HG03354 (cell line): Measurements from ENCODE around the gene CFAP251.
"Not testable (repeated sequence)": the region's sequence is repeated elsewhere in the genome, so short reads cannot be mapped to it uniquely, and the experiment has no call there.

Source experiments
- ATAC-seq: cut with Tn5 transposase; IDR thresholded peaks from one replicate; pipeline ENCODE4 v1.9.1; 2021; ENCODE audit warnings: mild to moderate bottlenecking; ENCODE audit not compliant: unreplicated experiment, poor library complexity, severe bottlenecking

CFAP251 gene

DNA sequence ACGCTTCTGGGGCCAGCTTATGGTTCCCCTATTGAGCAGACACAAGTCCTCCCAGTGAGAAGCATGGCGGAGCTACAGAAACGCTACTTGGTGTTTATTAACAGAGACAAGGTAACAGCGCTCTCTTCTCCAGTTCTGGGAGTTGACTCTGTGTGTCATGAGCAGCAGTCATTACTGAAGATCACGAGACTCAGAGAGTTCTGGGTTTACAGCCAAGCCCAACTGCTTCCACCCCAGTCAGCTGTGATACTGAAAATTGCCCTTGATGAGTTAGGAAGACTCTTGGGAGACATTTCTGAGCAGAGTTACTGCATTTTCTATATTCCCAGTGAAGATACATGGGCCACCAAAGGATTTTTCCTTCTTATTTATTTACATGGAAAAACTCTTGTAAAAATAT is 48.6 kb downstream of the CFAP251 start:
- no peak for ATAC-seq

DNA sequence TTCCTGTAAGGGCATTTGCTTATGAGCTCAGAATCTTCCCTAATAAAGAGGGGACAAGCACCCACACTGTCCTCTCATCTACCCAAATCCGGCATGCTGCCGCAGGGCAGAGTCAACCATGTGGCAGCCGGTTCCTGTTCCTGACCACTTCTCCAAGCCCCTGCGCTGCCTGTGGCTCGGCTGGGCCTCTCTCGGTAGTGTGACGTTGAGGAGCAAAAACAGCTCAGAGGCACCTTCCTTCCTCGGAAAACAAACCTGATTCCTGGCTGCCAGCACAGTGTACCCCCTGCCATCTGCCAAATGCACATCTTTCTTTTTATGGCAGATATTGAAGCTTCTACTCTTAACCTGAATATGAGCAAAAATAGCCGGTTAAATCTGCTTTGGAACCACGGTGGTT is 50.5 kb downstream of the CFAP251 start:
- no peak for ATAC-seq

DNA sequence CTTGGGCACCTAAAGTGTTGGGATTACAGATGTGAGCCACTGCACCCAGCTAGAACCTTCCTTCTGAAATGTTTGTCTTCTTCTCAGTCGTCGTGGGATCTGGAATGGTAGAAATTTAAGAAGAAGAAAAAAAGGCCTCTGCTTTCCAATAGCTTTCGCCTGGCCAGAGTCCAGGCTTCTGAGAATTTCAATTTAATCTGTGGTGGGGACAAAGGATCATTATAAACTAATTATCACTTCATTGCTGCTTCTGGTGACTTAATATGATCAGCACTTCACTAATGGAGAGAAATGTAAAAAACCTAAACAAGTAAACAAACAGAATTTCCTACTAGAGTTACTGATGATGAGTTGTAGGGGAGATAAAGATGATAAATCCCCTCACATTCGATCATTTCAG is 51.3 kb downstream of the CFAP251 start:
- no peak for ATAC-seq

DNA sequence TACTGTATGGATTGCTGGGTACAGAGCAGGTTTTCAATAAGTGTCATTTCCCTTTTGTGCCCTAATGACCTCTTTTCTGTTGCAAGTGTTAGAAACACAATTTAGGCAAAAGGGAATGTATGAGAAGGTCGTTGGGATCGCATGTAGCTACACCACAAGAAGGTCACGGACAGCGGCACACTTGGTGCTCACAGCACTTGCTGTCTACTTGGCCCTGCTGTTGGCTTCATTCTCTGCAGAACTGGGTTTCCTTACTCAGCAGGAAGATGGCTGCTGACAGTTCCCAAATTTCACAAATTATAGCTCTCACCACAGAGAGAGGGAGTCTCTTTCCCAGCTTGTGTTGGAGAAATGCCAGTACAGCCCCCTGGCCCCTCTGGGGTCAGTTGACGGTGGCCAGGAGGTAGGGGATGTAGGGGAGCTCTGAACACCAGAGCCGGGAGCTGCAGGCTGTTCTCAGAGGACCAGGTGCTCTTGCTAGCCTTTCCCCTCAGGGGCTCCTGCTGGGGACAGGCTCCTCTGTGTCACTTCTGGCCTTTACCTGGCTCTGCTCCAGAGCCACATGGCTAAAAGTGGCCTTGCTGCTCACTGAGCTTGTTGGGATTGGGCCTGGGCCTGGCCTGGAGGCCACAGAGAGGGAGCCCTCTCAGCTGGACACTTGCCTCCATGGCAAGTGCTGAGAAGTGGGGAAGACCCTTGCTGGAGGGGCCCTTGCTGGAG is 52.3 kb downstream of the CFAP251 start:
- no peak for ATAC-seq

DNA sequence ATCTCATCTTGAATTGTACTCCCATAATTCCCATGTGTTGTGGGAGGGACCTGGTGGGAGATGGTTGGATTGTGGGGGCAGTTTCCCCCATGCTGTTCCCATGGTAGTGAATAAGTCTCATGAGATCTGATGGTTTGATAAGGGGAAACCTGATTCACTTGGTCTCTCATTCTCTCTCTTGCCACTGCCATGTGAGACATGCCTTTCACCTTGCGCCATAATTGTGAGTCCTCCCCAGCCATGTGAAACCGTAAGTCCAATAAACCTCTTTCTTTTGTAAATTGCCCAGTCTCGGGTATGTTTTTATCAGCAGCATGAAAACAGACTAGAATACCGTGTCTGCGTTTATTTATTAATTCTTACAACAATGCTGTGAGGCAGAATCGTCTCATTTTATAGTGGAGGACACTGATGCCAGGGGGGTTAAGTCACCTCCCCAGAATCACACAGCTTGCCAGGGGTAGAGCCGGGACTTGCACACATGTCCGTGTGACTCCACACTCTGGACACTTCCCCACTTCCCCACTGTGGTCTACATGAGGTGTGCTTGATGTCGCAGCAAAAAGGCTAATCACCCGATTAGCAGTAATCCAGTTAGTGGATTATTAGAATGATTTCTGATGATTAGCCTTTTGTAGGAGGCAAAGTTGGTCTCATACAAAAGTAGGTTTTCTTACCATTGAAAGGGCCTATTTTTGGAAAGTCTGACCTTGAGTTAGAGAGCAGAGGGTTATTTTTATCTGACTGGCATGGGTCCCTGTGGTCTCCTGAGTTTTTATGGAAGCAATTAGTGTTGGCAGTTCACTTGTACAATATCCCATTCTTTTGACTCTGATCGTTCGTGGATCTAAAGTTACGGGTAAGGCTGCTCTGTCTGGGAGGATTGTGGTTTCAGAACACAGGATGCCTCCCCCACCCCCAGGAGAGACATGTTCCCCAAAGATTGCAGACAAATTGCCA is 55.9 kb downstream of the CFAP251 start:
- no peak for ATAC-seq

DNA sequence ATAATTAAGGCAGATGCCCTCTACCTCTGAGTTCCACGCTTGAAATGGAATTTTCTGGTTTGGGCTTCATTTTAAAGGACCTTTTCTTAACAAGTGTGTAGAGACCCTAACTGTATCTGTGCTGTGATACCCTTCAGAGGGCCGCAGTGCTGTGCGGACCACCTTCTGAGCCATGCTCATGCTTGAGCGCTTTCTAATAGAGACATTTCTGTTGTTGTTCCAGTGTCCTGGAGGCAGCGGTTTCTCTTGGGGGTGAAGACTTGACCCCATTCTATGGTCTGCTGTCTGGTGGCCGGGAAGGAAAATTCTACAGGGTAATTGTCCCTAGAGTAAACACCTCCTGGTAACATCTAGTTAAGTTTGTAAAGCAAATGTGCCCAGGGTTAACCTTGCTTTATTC is 56.6 kb downstream of the CFAP251 start:
- ATAC-seq = no peak

DNA sequence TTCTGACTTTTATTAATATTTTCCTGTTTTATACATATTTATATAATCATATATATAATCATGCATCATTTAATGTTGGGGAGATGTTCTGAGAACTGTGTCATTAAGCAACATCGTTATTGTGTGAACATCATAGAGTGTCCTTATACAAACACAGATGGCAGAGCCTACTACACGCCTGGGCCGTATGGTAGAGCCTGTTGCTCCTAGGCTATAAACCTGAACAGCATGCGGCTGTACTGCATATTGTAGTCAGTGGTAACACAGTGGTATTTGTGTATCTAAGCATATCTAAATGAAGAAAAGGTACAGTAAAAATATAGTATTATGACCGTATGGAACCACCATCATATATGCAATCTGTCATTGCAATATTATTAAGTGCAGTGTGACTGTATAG is 58.6 kb downstream of the CFAP251 start:
- ATAC-seq = no peak

DNA sequence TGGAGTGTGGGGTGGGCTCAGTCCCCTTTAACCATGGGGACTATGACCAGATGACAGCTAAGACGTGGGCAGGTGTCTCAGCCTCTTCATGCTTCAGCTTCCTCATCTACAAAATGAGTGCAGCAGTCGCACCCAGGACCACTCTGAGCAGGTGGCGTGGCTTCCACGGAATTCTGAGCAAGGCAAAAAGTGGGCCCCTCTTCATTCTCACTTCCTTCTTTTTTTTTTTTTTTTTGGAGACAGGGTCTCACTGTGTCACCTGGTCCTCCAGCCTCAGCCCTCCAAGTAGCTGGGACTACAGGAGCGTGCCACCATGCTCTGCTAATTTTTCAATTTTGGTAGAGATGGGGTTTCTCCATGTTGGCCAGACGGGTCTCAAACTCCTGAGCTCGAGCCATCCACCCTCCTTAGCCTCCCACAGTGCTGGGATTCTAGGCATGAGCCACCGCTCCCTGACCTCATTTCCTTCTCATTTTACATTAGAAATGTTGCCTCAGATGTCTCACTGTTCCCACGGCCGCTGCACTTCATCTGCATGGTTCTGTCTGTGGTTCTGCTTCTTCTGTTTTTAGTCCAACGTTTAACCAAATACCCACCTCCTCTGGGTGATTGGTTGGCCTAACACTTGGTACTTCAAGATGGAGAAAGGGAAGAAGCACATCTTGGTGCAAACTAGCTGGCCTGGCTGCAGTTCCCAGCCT is 61.9 kb downstream of the CFAP251 start:
- ATAC-seq = peak; percentile 60

DNA sequence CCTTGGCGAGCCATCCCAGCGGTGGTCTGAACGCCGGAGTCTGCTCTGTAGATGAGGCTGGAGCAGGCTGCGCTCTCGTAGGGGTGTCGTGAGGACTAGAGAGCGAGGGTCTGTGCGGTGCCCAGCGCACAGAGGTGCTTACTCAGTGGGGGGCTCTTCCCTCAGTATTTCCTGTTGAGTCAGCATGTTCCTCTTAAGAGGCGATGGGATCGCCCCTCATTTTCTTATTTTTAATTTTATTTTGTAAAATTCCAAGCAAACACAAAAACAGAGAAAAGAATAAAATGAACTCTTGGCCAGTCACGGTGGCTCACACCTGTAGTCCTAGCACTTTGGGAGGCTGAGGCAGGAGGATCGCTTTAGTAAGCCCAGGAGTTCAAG is 62.5 kb downstream of the CFAP251 start:
- ATAC-seq = no peak

DNA sequence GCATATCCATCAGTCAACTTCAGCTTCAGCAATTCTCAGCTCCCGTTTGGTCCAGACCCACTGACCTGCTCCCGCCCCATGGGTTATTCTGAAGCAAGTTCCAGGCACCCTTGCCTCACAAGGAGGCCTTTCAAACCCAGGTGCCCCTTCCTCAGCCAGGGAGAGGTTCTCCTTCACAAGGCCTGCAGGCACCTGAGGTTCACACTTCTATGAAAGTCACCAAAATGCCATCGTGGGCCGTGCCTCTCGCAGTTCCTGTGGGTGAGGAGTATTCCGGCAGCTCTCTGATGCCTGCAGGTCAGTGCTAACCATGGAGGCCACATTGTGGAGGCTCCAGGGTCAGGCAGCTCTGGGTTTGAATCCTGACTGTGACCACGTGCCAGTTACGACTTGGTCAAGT is 63.1 kb downstream of the CFAP251 start:
- no peak for ATAC-seq

DNA sequence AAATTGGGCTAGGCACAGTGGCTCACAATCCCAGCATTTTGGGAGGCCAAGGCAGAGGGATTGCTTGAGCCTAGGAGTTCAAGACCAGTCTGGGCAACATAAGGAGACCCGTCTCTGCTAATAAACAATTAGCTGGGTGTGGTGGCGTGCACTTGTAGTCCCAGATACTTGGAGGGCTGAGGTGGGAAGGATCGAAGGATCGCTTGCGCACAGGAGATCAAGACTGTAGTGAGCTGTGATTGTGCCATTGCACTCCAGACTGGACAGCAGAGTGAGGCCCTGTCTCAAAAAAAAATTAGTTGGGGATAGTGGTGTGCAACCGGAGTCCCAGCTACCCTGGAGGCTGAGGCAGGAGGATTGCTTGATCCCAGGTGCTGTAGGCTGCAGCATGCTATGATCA is 64.6 kb downstream of the CFAP251 start:
- no peak for ATAC-seq

DNA sequence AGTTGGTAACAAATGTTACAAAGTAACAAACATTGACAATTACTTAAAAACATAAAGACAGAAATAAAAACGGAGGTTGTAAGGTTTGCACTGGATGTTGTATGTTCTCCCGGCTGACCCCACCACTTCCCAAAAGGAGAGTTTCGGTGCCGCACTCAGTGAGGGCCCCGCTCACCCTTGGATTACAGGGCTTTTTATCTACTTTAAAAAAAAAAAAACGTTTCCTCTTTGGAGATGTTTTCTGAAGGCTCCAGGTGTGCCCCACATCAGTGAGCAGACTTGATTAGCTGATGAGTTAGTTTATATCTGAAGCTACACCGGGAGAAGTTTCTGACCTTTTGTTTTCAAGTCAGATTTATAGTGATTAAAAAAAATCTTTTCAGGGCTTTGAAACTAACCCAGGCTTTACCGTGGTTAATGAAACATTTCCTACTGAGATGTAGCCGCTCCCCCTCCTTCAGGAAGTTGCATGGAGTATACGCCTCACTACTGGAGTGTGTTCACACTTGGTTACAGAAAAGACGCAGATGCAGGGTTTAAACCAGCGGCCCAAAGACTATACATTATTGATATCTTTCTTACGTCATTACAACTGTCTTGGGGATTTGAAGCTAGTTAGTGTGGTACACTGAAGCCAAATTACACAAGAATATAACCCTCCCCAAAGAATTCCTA is 65.3 kb downstream of the CFAP251 start:
- no peak for ATAC-seq

DNA sequence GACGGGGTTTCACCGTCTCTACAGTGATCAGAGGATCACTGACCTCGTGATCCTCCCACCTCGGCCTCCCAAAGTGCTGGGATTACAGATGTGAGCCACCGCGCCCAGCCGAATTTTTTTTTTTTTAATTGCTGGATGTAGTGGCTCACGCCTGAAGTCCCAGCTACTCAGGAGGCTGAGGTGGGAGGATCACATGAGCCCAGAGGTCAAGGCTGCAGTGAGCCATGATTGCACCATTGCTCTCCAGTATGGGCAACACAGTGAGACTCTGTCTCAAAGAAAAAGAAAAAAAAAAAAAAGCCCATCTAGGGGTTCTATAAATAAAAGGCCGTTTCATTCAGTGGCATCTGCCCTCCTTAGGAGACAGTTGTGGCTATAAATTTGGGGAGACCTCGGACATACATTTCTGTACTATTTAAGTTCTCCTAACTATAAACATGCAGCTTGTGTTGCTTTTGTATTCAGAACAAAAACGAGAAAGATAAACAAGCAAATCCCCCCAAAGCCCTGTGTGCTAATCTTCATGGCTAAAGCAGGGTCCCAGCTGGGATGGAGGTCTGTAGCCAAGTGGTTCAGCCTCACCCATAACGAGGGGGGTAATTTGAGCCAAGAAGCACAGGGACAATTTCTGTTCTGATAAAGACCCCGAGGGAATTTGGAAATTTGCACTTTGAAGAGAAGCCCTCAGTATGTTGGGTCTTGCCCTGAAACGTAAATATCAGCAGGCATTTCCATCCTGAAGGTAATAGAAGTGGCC is 68.3 kb downstream of the CFAP251 start:
- no peak for ATAC-seq

DNA sequence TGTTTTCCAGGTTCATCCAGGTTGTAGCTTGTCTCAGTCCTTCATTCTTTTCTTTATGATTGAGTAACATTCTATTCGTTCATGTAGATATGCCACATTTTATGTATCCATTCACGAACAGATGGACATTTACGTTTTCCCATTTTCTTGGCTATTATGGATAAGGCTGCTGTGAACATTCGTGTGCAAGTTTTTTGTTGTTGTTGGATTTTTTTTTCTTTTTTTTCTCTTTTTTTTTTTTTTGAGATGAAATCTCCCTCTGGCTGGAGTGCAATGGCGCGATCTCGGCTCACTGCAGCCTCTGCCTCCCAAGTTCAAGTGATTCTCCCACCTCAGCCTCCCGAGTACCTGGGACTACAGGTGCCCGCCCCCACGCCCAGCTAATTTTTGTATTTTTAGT is 70.1 kb downstream of the CFAP251 start:
- not testable (repeated sequence) for ATAC-seq

DNA sequence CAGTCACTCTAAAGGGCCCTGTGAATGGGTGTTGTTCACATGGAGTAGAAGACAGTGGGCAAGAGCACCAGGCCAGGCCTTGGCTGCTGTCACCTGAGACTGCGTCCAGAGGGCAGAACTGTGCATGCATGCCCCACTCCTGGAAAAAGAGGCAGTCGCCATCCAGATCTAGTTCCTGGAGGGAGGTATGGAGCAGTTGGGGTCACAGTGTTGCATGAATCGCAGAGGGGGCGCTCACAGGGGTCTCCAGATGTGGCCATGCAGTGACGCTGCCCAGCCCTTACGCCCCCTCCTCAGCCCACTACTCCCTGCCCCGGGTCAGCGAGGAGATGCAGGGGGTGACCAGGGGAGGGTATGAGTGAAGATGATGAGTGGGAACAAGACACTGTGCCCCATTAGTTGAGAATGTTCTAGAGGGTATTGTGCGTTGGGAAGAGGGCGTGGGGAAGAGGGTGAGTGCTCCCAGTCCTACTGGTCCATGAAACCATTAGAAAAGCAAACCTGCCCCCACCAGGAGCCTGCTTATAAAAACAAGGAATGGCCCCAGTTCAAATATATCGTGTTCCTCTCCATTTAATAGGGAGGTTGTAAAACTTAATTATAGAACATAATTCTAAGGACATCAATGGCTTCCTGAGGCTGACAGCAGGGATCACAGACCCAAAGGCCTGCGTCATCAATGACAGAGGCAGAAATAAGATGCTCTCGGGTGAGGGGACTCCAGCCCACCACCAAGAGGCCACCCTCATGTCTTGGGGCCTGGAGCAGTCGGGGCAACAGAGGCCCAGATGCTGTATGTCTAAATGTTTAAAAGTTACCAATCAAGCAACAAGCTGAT is 71.1 kb downstream of the CFAP251 start:
- ATAC-seq = no peak

DNA sequence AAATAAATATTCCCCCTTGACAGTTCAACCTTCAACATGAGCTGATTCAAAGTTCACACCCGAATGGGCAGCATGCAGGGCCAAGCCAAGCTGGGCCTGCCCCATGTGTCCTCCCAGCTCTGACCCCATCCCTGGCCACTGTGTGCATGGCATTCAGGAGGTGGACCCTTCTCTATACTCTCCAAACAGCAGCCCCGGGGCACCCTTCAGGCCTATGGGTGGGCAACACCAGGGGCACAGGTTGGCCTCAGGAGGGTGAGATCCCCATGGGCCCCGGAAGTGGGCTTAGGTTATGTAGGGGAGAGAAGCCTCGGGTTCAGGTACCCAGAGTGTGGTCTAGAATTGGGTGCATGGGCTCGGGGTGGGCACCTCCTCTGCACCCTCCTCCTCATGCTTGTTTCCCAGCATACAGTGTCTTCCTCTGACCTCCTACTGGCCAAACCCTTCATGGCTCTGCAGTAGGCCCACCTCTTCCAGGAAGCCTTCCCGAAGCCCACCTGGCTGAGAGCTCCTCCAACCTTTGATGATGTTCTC is 71.8 kb downstream of the CFAP251 start:
- ATAC-seq = no peak

DNA sequence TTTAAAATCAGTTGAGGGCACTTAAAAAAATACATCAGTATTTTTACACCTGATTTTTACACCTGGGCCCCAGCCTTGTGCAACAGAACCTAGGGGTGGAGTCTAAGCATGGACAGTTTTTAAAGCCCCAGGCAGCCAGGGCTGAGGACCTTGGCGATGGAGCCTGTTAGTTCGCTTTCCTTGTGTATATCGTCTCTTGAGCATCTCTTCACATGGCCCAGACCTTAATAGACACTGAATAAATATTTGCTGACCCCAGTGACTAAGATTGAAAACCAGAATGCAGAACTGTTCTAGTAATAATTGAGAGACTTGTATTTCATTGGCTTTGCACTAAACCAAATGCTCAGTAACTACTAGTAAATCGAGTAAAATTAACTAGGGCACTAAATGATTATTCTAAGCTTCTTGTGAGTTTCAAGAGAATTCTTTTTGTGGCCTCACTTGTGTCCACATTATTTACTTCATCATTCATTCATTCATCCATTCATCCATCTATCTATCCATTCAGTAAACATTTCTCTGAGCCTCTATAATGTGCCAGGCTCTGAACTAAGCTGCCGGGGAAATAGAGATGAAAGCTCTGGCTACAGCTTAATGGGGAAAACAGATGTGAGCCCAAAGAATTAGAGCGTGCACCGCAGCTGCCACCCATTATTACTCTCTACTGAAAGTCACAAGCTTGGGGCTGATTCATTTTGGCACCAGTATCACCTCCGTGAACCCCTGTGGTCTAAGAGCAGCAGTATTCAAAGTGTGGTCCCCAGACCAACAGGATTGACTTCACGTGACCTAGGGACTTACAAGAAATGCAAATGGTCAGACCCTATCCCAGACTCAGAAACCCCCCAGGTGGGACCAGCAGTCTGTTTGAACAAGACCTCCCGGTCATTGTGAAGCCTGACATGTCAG is 72.6 kb downstream of the CFAP251 start:
- ATAC-seq = peak; percentile 83
